Activated CD4-positive, alpha-beta T cell treated with anti-CD3 and anti-CD28 coated beads for 1 hour (primary cell): ENCODE measurements around the gene ERVMER34-1.

ENCODE experiments used
- DNase-seq: peaks from one replicate; pipeline ENCODE4 v3.0.0-alpha.2; 2020

Gene ERVMER34-1, protein sequence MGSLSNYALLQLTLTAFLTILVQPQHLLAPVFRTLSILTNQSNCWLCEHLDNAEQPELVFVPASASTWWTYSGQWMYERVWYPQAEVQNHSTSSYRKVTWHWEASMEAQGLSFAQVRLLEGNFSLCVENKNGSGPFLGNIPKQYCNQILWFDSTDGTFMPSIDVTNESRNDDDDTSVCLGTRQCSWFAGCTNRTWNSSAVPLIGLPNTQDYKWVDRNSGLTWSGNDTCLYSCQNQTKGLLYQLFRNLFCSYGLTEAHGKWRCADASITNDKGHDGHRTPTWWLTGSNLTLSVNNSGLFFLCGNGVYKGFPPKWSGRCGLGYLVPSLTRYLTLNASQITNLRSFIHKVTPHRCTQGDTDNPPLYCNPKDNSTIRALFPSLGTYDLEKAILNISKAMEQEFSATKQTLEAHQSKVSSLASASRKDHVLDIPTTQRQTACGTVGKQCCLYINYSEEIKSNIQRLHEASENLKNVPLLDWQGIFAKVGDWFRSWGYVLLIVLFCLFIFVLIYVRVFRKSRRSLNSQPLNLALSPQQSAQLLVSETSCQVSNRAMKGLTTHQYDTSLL

GRCh38 chr4:52750819-52751486 lies at the start of gene ERVMER34-1:
TSS of gene ERVMER34-1 (minus strand) at chr4:52751425. CDS start at chr4:52745520, 5,905 bp downstream.
- DNase-seq: no peak

- no peak for DNase-seq
Measured at GRCh38 chr4:52799813-52800212, 48.6 kb upstream of the ERVMER34-1 start.

GRCh38 chr4:52795533-52795932 lies 44.3 kb upstream of the ERVMER34-1 start:
- DNase-seq: no peak

DNA sequence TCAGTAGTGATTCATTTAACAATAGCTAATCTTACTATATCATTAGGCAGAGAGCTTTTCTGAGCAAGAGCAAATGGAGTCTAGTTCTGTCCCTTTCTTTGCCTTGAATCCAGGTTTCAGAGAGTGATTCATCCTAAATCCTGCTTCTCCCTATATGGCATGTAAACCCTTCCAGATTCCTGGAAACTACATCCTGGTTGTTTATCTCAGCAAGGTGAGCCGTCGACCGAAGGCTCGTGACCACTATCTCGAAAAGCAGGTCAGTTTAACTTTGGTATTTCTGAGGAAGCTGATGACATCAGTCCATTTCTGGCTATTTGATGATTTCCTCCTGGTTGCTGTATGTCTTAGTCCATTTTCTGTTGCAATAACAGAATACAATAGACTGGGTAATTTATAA lies 40.7 kb upstream of the ERVMER34-1 start:
- DNase-seq: no peak

DNA sequence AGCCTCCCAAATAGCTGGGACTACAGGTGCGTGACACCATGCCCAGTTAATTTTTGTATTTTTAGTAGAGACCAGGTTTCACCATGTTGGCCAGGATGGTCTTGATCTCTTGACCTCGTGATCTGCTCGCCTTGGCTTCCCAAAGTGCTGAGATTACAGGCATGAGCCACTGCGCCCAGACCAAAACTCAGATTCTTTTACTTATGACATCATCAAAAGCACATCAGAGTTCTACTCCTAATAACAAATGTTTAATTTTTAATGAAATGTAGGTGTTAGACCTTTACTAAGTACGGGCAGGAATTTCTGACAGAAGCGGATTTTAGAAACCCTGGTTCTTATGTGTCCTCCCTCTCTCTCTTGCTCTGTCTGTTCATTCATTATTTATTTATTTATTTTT lies 38.5 kb upstream of the ERVMER34-1 start:
- DNase-seq: no peak

DNA sequence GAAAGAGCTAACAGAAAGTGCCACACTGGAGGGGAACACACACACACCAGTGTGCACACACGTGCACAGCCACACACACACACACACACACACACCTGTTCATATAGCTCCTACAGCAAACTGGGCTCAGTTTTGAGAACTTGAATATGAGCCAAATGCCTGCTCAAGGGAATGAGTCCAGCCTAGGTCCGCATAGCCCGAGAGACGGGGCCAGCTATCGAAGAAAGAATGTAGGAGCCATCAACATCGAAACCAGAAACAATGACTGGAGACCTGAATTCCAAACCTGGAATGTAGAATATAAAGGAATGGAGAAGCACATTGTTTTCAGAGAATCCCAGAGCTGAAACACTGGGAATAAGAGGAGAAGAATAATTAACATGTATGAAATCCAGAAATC lies 37.6 kb upstream of the ERVMER34-1 start:
- no peak for DNase-seq

- no peak for DNase-seq
Measured at GRCh38 chr4:52783069-52783468, 31.8 kb upstream of the ERVMER34-1 start.

DNA sequence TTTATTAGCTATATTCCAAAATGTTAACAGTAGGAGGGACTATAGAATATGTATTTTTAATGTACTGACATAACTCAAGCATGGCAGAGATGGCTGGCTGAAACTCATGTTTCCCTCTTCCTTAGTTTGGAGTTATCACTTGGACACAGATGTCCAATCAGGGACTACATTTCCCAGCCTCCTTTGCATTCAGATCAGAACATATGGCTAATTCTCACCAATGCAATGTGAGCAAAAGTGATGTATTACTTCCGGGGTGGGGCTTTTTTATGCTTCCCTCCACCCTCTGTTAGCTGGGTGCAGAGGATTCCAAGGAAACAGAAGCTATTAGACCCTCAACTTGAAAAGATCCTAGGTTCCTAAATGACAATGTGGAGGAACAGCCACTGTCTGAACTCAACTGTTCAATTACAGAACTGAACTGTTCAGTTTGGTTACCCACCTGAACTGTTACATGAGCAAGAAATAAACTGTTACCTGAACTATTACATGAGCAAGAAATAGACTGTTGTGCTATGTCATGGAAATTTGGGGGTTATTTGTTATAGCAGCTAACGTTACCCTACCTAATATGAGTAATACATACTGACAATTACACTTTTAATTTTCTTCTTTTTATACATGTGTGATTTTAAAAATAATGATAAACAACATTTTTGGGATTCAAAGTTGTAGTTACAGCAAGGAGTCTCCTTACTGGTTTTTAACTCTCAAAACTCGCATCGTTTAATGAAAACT lies 29.6 kb upstream of the ERVMER34-1 start:
- no peak for DNase-seq

DNA sequence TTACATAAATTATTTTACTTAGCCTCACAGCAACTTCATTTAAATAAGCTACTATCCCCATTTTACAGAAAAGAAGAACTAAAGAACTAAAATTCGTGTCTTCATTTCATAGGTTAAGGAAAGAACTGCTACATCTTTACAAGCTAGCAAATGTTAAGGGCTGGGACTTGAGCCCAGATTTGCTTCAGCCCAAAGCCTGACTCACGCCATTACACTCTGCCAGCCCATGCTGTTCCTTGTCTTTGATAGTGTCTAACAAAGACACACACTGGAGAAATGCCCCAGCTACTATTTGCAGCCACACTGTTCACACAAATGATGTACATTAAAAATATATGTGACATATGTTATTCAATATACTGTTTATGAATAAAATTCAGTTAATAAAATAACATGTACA lies 29.0 kb upstream of the ERVMER34-1 start:
- no peak for DNase-seq

- no peak for DNase-seq
Measured at GRCh38 chr4:52760256-52760655, 9.0 kb upstream of the ERVMER34-1 start.

- DNase-seq: no peak
Measured at GRCh38 chr4:52755426-52755825, 4.2 kb upstream of the ERVMER34-1 start.

DNA sequence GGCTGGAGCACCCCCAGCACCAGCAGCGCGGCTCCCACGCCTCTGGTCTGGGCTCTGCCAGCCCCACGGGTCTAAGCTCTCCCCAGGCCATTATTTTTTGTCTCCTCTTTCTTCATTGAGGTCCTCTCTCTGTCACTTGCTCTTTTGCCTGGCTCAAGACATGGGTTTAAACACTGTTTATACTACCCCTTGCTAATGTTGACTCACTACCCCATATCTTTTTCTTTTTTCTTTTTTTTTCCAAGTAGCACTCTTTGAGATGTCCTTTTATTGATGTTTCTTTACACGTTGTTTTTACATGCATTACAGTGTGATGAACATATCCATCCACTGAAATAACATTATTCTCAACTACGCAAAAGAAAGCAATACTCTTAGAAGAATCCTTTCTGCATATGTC lies 1.7 kb upstream of the ERVMER34-1 start:
- no peak for DNase-seq

GRCh38 chr4:52751487-52751911 lies 274 bp upstream of the ERVMER34-1 start:
- no peak for DNase-seq

- DNase-seq: no peak
Measured at GRCh38 chr4:52750213-52750612, 1.0 kb downstream of the ERVMER34-1 start.

GRCh38 chr4:52748432-52748831 lies 2.8 kb downstream of the ERVMER34-1 start:
- no peak for DNase-seq

- no peak for DNase-seq
Measured at GRCh38 chr4:52744588-52744987, 6.6 kb downstream of the ERVMER34-1 start.

DNA sequence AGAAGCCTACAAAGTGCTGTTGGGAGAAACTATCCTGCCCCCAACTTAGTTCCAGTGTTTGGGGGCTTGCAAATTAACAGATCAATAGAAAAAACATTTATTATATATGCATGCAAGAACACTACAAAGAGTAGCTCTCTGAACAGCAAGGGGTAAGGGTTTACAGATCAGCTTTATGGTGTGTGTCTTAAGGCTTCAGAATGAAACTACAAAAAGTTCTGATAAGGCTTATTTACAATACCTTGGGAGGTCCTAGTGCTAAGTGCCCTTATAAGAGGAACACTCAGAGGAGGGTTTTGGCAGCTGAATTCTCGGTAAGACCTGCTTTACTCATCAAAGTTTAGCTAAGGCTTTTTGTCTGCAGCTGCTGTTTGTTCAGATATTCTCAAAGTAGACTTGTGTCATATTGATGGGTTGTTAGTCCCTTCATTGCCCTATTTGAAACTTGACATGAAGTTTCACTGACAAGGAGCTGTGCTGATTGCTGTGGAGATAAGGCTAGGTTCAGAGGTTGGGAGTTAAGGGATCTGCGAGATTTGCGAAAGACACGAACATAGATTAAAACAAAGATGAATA lies 7.7 kb downstream of the ERVMER34-1 start:
- no peak for DNase-seq

DNA sequence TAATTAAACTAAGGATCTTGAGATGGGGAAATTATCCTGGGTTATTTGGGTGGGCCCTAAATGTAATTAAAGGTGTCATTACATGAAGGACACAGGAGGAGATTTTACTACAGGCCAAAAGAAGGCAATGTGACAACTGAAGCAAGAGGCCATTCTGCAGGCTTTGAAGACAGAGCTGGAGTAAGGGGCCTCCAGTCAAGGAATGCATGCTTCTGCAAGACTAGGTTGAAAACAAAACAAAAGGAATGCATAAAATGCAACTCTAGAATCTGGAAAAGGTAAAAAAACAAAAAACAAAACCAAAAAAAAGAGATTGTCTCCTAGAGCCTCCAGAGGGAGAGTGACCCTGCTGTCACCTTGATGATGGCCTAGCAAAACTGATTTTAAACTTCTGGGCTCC lies 21.6 kb downstream of the ERVMER34-1 start:
- no peak for DNase-seq

- DNase-seq: no peak
Measured at GRCh38 chr4:52728691-52729240, 22.5 kb downstream of the ERVMER34-1 start.

- DNase-seq: no peak
Measured at GRCh38 chr4:52726826-52727580, 24.2 kb downstream of the ERVMER34-1 start.

GRCh38 chr4:52721968-52722815 lies 29.0 kb downstream of the ERVMER34-1 start:
- peak; percentile 81 for DNase-seq
